ENCODE measurements around the gene PEPD. TPM values are rescaled to one million over a fixed set of nuclear protein-coding genes. Genes with fewer than 3 reads are reported as not detected.

PEPD gene
- total RNA-seq, 1 experiment from 2014 or later = 40.5 TPM

GRCh38 chr19:33464010-33464732 lies 57.4 kb downstream of the PEPD start:
- no peak for ATAC-seq
- H3K4me2 ChIP-seq (ENCODE audit: low read length) = no peak overlapping the region
- ChIA-PET CTCF (no interaction called here), RAD21 (ENCODE audit: low non-redundant PET in 1 of 2, low total read pairs in 2 of 2, uncharacterized antibody in 2 of 2, unreplicated experiment in 2 of 2) (no interaction called here), POLR2A (no interaction called here)
- H3K27ac ChIP-seq (ENCODE audit: low read depth, low read length) = no peak overlapping the region
- no peak overlapping the region for H3K9ac ChIP-seq (ENCODE audit: low read length)
- no peaks in the 10 kb centered on the region for H4K20me1 ChIP-seq (ENCODE audit: insufficient read depth)
- no TSS peak for BruUV-seq (replicated peaks)
- no peak for DNase-seq (ENCODE audit: low read depth, low spot score)
- no peak overlapping the region for H3K4me3 ChIP-seq (replicated peaks in 1 of 2; ENCODE audit: low read depth in 1 of 2, low read length in 2 of 2)
- no peaks in the 10 kb centered on the region for H3K9me3 ChIP-seq (ENCODE audit: control insufficient read depth in 1 of 2, insufficient read depth in 1 of 2, low read depth in 1 of 2, low read length in 2 of 2)
- H3K9me2 ChIP-seq (ENCODE audit: insufficient read depth) = no peaks in the 10 kb centered on the region
- no peaks in the 10 kb centered on the region for H3K27me3 ChIP-seq (ENCODE audit: insufficient read depth, low read length)
- no peaks in the 10 kb centered on the region for H3K36me3 ChIP-seq (ENCODE audit: control insufficient read depth in 1 of 2, insufficient read depth in 2 of 2, low read length in 2 of 2)
- intact Hi-C loops (cut with micrococcal nuclease) = no loop called here
- TF ChIP-seq EZH2 (IDR thresholded peaks at IDR 0.05) (no peak), MAX (IDR thresholded peaks at IDR 0.05) (no peak), CTCF (IDR thresholded peaks at IDR 0.05 in 2 of 3, conservative IDR thresholded peaks at IDR 0.05 in 1 of 3; ENCODE audit: borderline replicate concordance in 1 of 3, insufficient read depth in 1 of 3, low read depth in 2 of 3, low read length in 2 of 3) (no peak), SIN3A (IDR thresholded peaks at IDR 0.05; ENCODE audit: low read depth) (no peak), ZBTB33 (IDR thresholded peaks at IDR 0.05; ENCODE audit: extremely low read depth, insufficient replicate concordance, low read length) (no peak), JUND (IDR thresholded peaks at IDR 0.05) (no peak), EZH2phosphoT487 (IDR thresholded peaks at IDR 0.05; ENCODE audit: borderline replicate concordance) (no peak), ZFX (IDR thresholded peaks at IDR 0.05) (no peak), POLR2AphosphoS5 (IDR thresholded peaks at IDR 0.05; ENCODE audit: low read depth, low read length) (no peak), REST (IDR thresholded peaks at IDR 0.05; ENCODE audit: low read depth) (no peak), POLR2A (IDR thresholded peaks at IDR 0.05; ENCODE audit: borderline replicate concordance, extremely low read depth, insufficient read depth, insufficient read length) (no peak), RAD21 (IDR thresholded peaks at IDR 0.05; ENCODE audit: low read depth) (no peak), CBX3 (IDR thresholded peaks at IDR 0.05; ENCODE audit: low read depth) (no peak), EGR1 (IDR thresholded peaks at IDR 0.05; ENCODE audit: low read depth) (no peak)
- TF ChIP-seq, protein P1, sequence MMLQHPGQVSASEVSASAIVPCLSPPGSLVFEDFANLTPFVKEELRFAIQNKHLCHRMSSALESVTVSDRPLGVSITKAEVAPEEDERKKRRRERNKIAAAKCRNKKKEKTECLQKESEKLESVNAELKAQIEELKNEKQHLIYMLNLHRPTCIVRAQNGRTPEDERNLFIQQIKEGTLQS (IDR thresholded peaks at IDR 0.05) = no peak
- no peak overlapping the region for H2AFZ ChIP-seq (ENCODE audit: low read depth, low read length, poor library complexity, severe bottlenecking)
- no peaks in the 10 kb centered on the region for H3K79me2 ChIP-seq (ENCODE audit: insufficient read depth, low read length)
- H3K4me1 ChIP-seq (ENCODE audit: control insufficient read depth in 1 of 2, insufficient read depth in 2 of 2, low read length in 2 of 2) = no peaks in the 10 kb centered on the region

All from HCT116 (cell line).